Measurements from ENCODE around the gene LMBRD2.
A peak's percentile ranks its signal among the peaks of the same experiment; 100 is the strongest.

The LMBRD2 gene

GRCh38 chr5:36180556-36181350 lies 29.1 kb upstream of the LMBRD2 start:
- no peak for DNase-seq (ENCODE audit: low read depth)

GRCh38 chr5:36179950-36180349 lies 28.3 kb upstream of the LMBRD2 start:
- DNase-seq (ENCODE audit: low read depth): no peak
- H3K4me3 ChIP-seq (ENCODE audit: low read length): no peak overlapping the region
- no peak for TF ChIP-seq CTCF (conservative IDR thresholded peaks at IDR 0.05; ENCODE audit: low read length)

More at GRCh38 chr5:36180556-36181350, 29.1 kb upstream of the LMBRD2 start:
- TF ChIP-seq CTCF (conservative IDR thresholded peaks at IDR 0.05; ENCODE audit: low read length): no peak
- H3K4me3 ChIP-seq (ENCODE audit: low read length): no peak overlapping the region

GRCh38 chr5:36178524-36178890 lies 26.8 kb upstream of the LMBRD2 start:
- no peak overlapping the region for H3K4me3 ChIP-seq (ENCODE audit: low read length)
- TF ChIP-seq CTCF (conservative IDR thresholded peaks at IDR 0.05; ENCODE audit: low read length): no peak
- no peak for DNase-seq (ENCODE audit: low read depth)

GRCh38 chr5:36177715-36178523 lies 26.2 kb upstream of the LMBRD2 start:
- peak; percentile 61 for TF ChIP-seq CTCF (conservative IDR thresholded peaks at IDR 0.05; ENCODE audit: low read length)
- no peak overlapping the region for H3K4me3 ChIP-seq (ENCODE audit: low read length)
- DNase-seq (ENCODE audit: low read depth): peak; percentile 57

- no peak for TF ChIP-seq CTCF (conservative IDR thresholded peaks at IDR 0.05; ENCODE audit: low read length)
- DNase-seq (ENCODE audit: low read depth): no peak
- H3K4me3 ChIP-seq (ENCODE audit: low read length): no peak overlapping the region
Observed at GRCh38 chr5:36177154-36177553, 25.5 kb upstream of the LMBRD2 start.

GRCh38 chr5:36175043-36175442 lies 23.4 kb upstream of the LMBRD2 start:
- TF ChIP-seq CTCF (conservative IDR thresholded peaks at IDR 0.05; ENCODE audit: low read length): no peak
- H3K4me3 ChIP-seq (ENCODE audit: low read length): no peak overlapping the region
- no peak for DNase-seq (ENCODE audit: low read depth)
